Astrocyte (in vitro differentiated cells and primary cell): Measurements from ENCODE around the gene ARID4A. TPM values are rescaled to one million over a fixed set of nuclear protein-coding genes. Genes with fewer than 3 reads are reported as not detected.

Source experiments
- DNase-seq: peaks from one replicate; pipeline ENCODE4 v3.0.0-alpha.2; 2010; ENCODE audit warnings: low read depth
- FAIRE-seq: peaks from 2 replicates; lab custom pipeline; 2011; peaks lifted over from hg19 to GRCh38; lab: Jason Lieb, UNC
- H2AFZ ChIP-seq: 2 replicates; pipeline ENCODE4 v1.6.0; 2012; ENCODE audit warnings: low read depth, low read length, inconsistent platforms
- H3K27ac ChIP-seq: 2 replicates; pipeline ENCODE4 v1.5.1; 2011; ENCODE audit warnings: low read depth, low read length, inconsistent platforms
- H3K27me3 ChIP-seq: 2 replicates; pipeline ENCODE4 v1.6.0; 2011; ENCODE audit warnings: low read length, inconsistent platforms; ENCODE audit not compliant: insufficient read depth
- H3K36me3 ChIP-seq: 2 replicates; pipeline ENCODE4 v1.5.1; 2011; ENCODE audit warnings: low read length, inconsistent platforms; ENCODE audit not compliant: insufficient read depth
- H3K4me1 ChIP-seq: 2 replicates; pipeline ENCODE4 v1.5.1; 2011; ENCODE audit warnings: low read length, inconsistent platforms; ENCODE audit not compliant: insufficient read depth
- H3K4me2 ChIP-seq: 2 replicates; pipeline ENCODE4 v1.6.0; 2012; ENCODE audit warnings: low read length, inconsistent platforms
- H3K4me3 ChIP-seq: 2 replicates; pipeline ENCODE4 v1.5.1; 2011; ENCODE audit warnings: low read depth, mild to moderate bottlenecking, low read length, inconsistent platforms; ENCODE audit not compliant: insufficient read depth
- H3K79me2 ChIP-seq: 2 replicates; pipeline ENCODE4 v1.6.0; 2012; ENCODE audit warnings: mild to moderate bottlenecking, low read length, inconsistent platforms; ENCODE audit not compliant: insufficient read depth
- H3K9ac ChIP-seq: 2 replicates; pipeline ENCODE4 v1.6.0; 2012; ENCODE audit warnings: mild to moderate bottlenecking, low read length, inconsistent platforms
- H3K9me3 ChIP-seq: 2 replicates; pipeline ENCODE4 v1.5.1; 2012; ENCODE audit warnings: low read depth, mild to moderate bottlenecking, low read length, inconsistent platforms; ENCODE audit not compliant: insufficient read depth
- H4K20me1 ChIP-seq: 2 replicates; pipeline ENCODE4 v1.6.0; 2012; ENCODE audit warnings: low read length, inconsistent platforms; ENCODE audit not compliant: insufficient read depth
- H3K27ac Mint-ChIP-seq: one replicate; pipeline ENCODE4 v1.8.0; 2021; ENCODE audit warnings: mild to moderate bottlenecking, mixed read lengths; ENCODE audit not compliant: unreplicated experiment
- H3K27me3 Mint-ChIP-seq: one replicate; pipeline ENCODE4 v1.8.0; 2021; ENCODE audit warnings: low read depth, mixed read lengths; ENCODE audit not compliant: unreplicated experiment
- H3K36me3 Mint-ChIP-seq: one replicate; pipeline ENCODE4 v1.8.0; 2021; ENCODE audit warnings: low read depth, mixed read lengths; ENCODE audit not compliant: unreplicated experiment
- H3K4me1 Mint-ChIP-seq: one replicate; pipeline ENCODE4 v1.8.0; 2021; ENCODE audit warnings: low read depth, mixed read lengths; ENCODE audit not compliant: unreplicated experiment
- H3K4me3 Mint-ChIP-seq: one replicate; pipeline ENCODE4 v1.8.0; 2021; ENCODE audit warnings: mild to moderate bottlenecking, moderate library complexity, mixed read lengths; ENCODE audit not compliant: unreplicated experiment
- H3K9me3 Mint-ChIP-seq: one replicate; pipeline ENCODE4 v1.8.0; 2021; ENCODE audit warnings: mild to moderate bottlenecking, mixed read lengths; ENCODE audit not compliant: unreplicated experiment
- CTCF ChIP-seq: IDR thresholded peaks from 2 replicates; pipeline ENCODE4 v1.5.1; 2011; ENCODE audit warnings: low read depth, mild to moderate bottlenecking, inconsistent platforms, low read length, moderate library complexity; ENCODE audit not compliant: insufficient read depth
- EZH2 ChIP-seq: IDR thresholded peaks from 2 replicates; pipeline ENCODE4 v1.6.1; 2012; ENCODE audit warnings: mild to moderate bottlenecking, low read length, inconsistent platforms; ENCODE audit not compliant: insufficient read depth
- total RNA-seq: library from RNA; stranded (reverse); gene quantifications from 2 replicates; pipeline ENCODE4 v1.2.1, GENCODE V29; 2021

ARID4A gene
- total RNA-seq, 1 donor from 2014 or later, result 26.6 TPM

- no peak for TF ChIP-seq CTCF
- TF ChIP-seq EZH2, result no peak
- Mint-ChIP-seq H3K4me1 (no peaks in the 10 kb centered on the region), H3K4me3 (no peak overlapping the region), H3K9me3 (no peaks in the 10 kb centered on the region), H3K27ac (no peak overlapping the region), H3K27me3 (no peaks in the 10 kb centered on the region), H3K36me3 (peaks cover 8% of the 10 kb centered on the region)
- Histone ChIP-seq H3K9me3 (no peaks in the 10 kb centered on the region), H3K36me3 (peaks cover 24% of the 10 kb centered on the region), H3K27me3 (no peaks in the 10 kb centered on the region), H3K27ac (no peak overlapping the region), H2AFZ (no peak overlapping the region), H3K4me2 (no peak overlapping the region), H3K4me3 (no peak overlapping the region), H4K20me1 (no peaks in the 10 kb centered on the region), H3K79me2 (no peaks in the 10 kb centered on the region), H3K4me1 (no peaks in the 10 kb centered on the region), H3K9ac (no peak overlapping the region)
- DNase-seq (no peak), FAIRE-seq (no peak)
These were observed 70.6 kb downstream of the ARID4A start for GRCh38 chr14:58368956-58369355.

GRCh38 chr14:58376791-58377190 is 78.4 kb downstream of the ARID4A start:
- Mint-ChIP-seq H3K27me3 (no peaks in the 10 kb centered on the region), H3K36me3 (peaks cover 24% of the 10 kb centered on the region), H3K4me3 (no peak overlapping the region), H3K4me1 (no peaks in the 10 kb centered on the region), H3K27ac (no peak overlapping the region), H3K9me3 (no peaks in the 10 kb centered on the region)
- TF ChIP-seq CTCF (no peak), EZH2 (no peak)
- FAIRE-seq, result no peak
- H3K36me3 ChIP-seq, result peaks cover 5% of the 10 kb centered on the region
- H3K27me3 ChIP-seq, result no peaks in the 10 kb centered on the region
- no peaks in the 10 kb centered on the region for H3K79me2 ChIP-seq
- no peaks in the 10 kb centered on the region for H4K20me1 ChIP-seq
- H2AFZ ChIP-seq, result no peak overlapping the region
- H3K4me2 ChIP-seq, result no peak overlapping the region
- no peak overlapping the region for H3K4me3 ChIP-seq
- H3K9ac ChIP-seq, result no peak overlapping the region
- no peak overlapping the region for H3K27ac ChIP-seq
- DNase-seq, result no peak
- no peaks in the 10 kb centered on the region for H3K9me3 ChIP-seq
- H3K4me1 ChIP-seq, result no peaks in the 10 kb centered on the region

- no peaks in the 10 kb centered on the region for H3K27me3 ChIP-seq
- peaks cover 6% of the 10 kb centered on the region for H3K36me3 Mint-ChIP-seq
- H3K4me2 ChIP-seq, result no peak overlapping the region
- H3K27ac ChIP-seq, result no peak overlapping the region
- FAIRE-seq (no peak), DNase-seq (no peak)
- no peak overlapping the region for H3K27ac Mint-ChIP-seq
- peaks cover 2% of the 10 kb centered on the region for H3K36me3 ChIP-seq
- H3K9ac ChIP-seq, result no peak overlapping the region
- H3K4me3 Mint-ChIP-seq, result no peak overlapping the region
- H2AFZ ChIP-seq, result no peak overlapping the region
- no peaks in the 10 kb centered on the region for H3K79me2 ChIP-seq
- no peaks in the 10 kb centered on the region for H3K4me1 ChIP-seq
- no peaks in the 10 kb centered on the region for H3K27me3 Mint-ChIP-seq
- TF ChIP-seq CTCF (no peak), EZH2 (no peak)
- H3K9me3 ChIP-seq, result no peaks in the 10 kb centered on the region
- no peaks in the 10 kb centered on the region for H4K20me1 ChIP-seq
- no peak overlapping the region for H3K4me3 ChIP-seq
- no peaks in the 10 kb centered on the region for H3K4me1 Mint-ChIP-seq
- H3K9me3 Mint-ChIP-seq, result no peaks in the 10 kb centered on the region
These were observed 92.5 kb downstream of the ARID4A start for GRCh38 chr14:58390830-58391229.
